ENCODE data around the gene TALDO1.

TALDO1 gene

GRCh38 chr11:772429-773390 lies 25.4 kb downstream of the TALDO1 start:
- Histone ChIP-seq H4K20me1 (ENCODE audit: insufficient read depth, low read length) (no peaks in the 10 kb centered on the region), H3K9ac (ENCODE audit: low read length) (no peak overlapping the region), H3K4me3 (ENCODE audit: low read depth, low read length, poor library complexity, severe bottlenecking) (no peak overlapping the region), H3K36me3 (ENCODE audit: insufficient read depth, low read length) (peaks cover 49% of the 10 kb centered on the region), H3K9me2 (ENCODE audit: low read depth, low read length) (no peaks in the 10 kb centered on the region), H3K27me3 (ENCODE audit: insufficient read depth, low read length) (no peaks in the 10 kb centered on the region), H3F3A (ENCODE audit: insufficient read depth, low read length) (no peaks in the 10 kb centered on the region), H3K79me2 (ENCODE audit: insufficient read depth, low read length) (peaks cover 19% of the 10 kb centered on the region), H3K9me3 (ENCODE audit: low read length) (no peaks in the 10 kb centered on the region), H3K4me2 (ENCODE audit: low read length) (no peak overlapping the region), H2AFZ (ENCODE audit: low read length) (no peak overlapping the region), H3K27ac (ENCODE audit: low read depth, low read length, poor library complexity, severe bottlenecking) (no peak overlapping the region), H3K4me1 (ENCODE audit: insufficient read depth, low read length, severe bottlenecking) (peaks cover 16% of the 10 kb centered on the region)
- TF ChIP-seq CTCF (IDR thresholded peaks at IDR 0.05; ENCODE audit: low read length) (no peak), EZH2 (IDR thresholded peaks at IDR 0.05; ENCODE audit: borderline replicate concordance, low read length) (no peak)

GRCh38 chr11:773425-773824 lies 26.2 kb downstream of the TALDO1 start:
- no peaks in the 10 kb centered on the region for H4K20me1 ChIP-seq (ENCODE audit: insufficient read depth, low read length)
- no peak overlapping the region for H3K27ac ChIP-seq (ENCODE audit: low read depth, low read length, poor library complexity, severe bottlenecking)
- H3K9ac ChIP-seq (ENCODE audit: low read length) = no peak overlapping the region
- no peak overlapping the region for H3K4me3 ChIP-seq (ENCODE audit: low read depth, low read length, poor library complexity, severe bottlenecking)
- no peaks in the 10 kb centered on the region for H3K27me3 ChIP-seq (ENCODE audit: insufficient read depth, low read length)
- no peak overlapping the region for H3K4me2 ChIP-seq (ENCODE audit: low read length)
- H3K9me2 ChIP-seq (ENCODE audit: low read depth, low read length) = no peaks in the 10 kb centered on the region
- H3K9me3 ChIP-seq (ENCODE audit: low read length) = no peaks in the 10 kb centered on the region
- peaks cover 19% of the 10 kb centered on the region for H3K79me2 ChIP-seq (ENCODE audit: insufficient read depth, low read length)
- H2AFZ ChIP-seq (ENCODE audit: low read length) = no peak overlapping the region
- H3K4me1 ChIP-seq (ENCODE audit: insufficient read depth, low read length, severe bottlenecking) = peaks cover 22% of the 10 kb centered on the region
- H3F3A ChIP-seq (ENCODE audit: insufficient read depth, low read length) = no peaks in the 10 kb centered on the region
- TF ChIP-seq EZH2 (IDR thresholded peaks at IDR 0.05; ENCODE audit: borderline replicate concordance, low read length) (no peak), CTCF (IDR thresholded peaks at IDR 0.05; ENCODE audit: low read length) (no peak)
- H3K36me3 ChIP-seq (ENCODE audit: insufficient read depth, low read length) = peaks cover 49% of the 10 kb centered on the region

- no peak overlapping the region for H3K9ac ChIP-seq (ENCODE audit: low read length)
- H3K9me3 ChIP-seq (ENCODE audit: low read length) = no peaks in the 10 kb centered on the region
- TF ChIP-seq EZH2 (IDR thresholded peaks at IDR 0.05; ENCODE audit: borderline replicate concordance, low read length) (no peak), CTCF (IDR thresholded peaks at IDR 0.05; ENCODE audit: low read length) (no peak)
- peaks cover 19% of the 10 kb centered on the region for H3K79me2 ChIP-seq (ENCODE audit: insufficient read depth, low read length)
- no peaks in the 10 kb centered on the region for H3K9me2 ChIP-seq (ENCODE audit: low read depth, low read length)
- H4K20me1 ChIP-seq (ENCODE audit: insufficient read depth, low read length) = no peaks in the 10 kb centered on the region
- H3K27ac ChIP-seq (ENCODE audit: low read depth, low read length, poor library complexity, severe bottlenecking) = no peak overlapping the region
- peaks cover 26% of the 10 kb centered on the region for H3K4me1 ChIP-seq (ENCODE audit: insufficient read depth, low read length, severe bottlenecking)
- H3K4me3 ChIP-seq (ENCODE audit: low read depth, low read length, poor library complexity, severe bottlenecking) = no peak overlapping the region
- no peaks in the 10 kb centered on the region for H3F3A ChIP-seq (ENCODE audit: insufficient read depth, low read length)
- no peaks in the 10 kb centered on the region for H3K27me3 ChIP-seq (ENCODE audit: insufficient read depth, low read length)
- H3K36me3 ChIP-seq (ENCODE audit: insufficient read depth, low read length) = peaks cover 50% of the 10 kb centered on the region
- H3K4me2 ChIP-seq (ENCODE audit: low read length) = no peak overlapping the region
- H2AFZ ChIP-seq (ENCODE audit: low read length) = no peak overlapping the region
Observed at GRCh38 chr11:773830-774229, 26.6 kb downstream of the TALDO1 start.
